Loucy (cell line): ENCODE results near the gene TUBA8.

Experiments
- H2AFZ ChIP-seq: fragments of 200-600 bp; sonication (generic); 2 replicates; pipeline ENCODE4 v1.6.0; 2016; ENCODE audit warnings: antibody characterized with exemption, mild to moderate bottlenecking, low read length, moderate library complexity
- H3F3A ChIP-seq: fragments of 200-600 bp; 2 replicates; pipeline ENCODE4 v1.6.0; 2016; ENCODE audit warnings: antibody characterized with exemption, low read depth, mild to moderate bottlenecking
- H3K27me3 ChIP-seq: fragments of 200-600 bp; sonication (generic); 2 replicates; pipeline ENCODE4 v1.6.1; 2014; ENCODE audit warnings: low read length, mild to moderate bottlenecking; ENCODE audit not compliant: insufficient read depth, poor library complexity, severe bottlenecking
- H3K36me3 ChIP-seq: fragments of 200-600 bp; sonication (generic); 2 replicates; pipeline ENCODE4 v1.6.1; 2016; ENCODE audit warnings: low read length; ENCODE audit not compliant: insufficient read depth
- H3K4me1 ChIP-seq: fragments of 200-600 bp; sonication (generic); 2 replicates; pipeline ENCODE4 v1.5.1; 2014; ENCODE audit warnings: low read length, mild to moderate bottlenecking; ENCODE audit not compliant: insufficient read depth, poor library complexity, severe bottlenecking
- H3K4me2 ChIP-seq: fragments of 200-600 bp; sonication (generic); 2 replicates; pipeline ENCODE4 v1.6.0; 2014; ENCODE audit warnings: antibody characterized with exemption, low read length, low read depth, mild to moderate bottlenecking; ENCODE audit not compliant: poor library complexity, severe bottlenecking
- H3K4me3 ChIP-seq: fragments of 200-600 bp; sonication (generic); 2 replicates; pipeline ENCODE4 v1.5.1; 2014; ENCODE audit warnings: low read length, mild to moderate bottlenecking, mixed read lengths; ENCODE audit not compliant: poor library complexity, severe bottlenecking
- H3K79me2 ChIP-seq: fragments of 200-600 bp; sonication (generic); 2 replicates; pipeline ENCODE4 v1.6.1; 2014; ENCODE audit warnings: low read length; ENCODE audit not compliant: insufficient read depth
- H3K9ac ChIP-seq: fragments of 200-600 bp; sonication (generic); 2 replicates; pipeline ENCODE4 v1.6.0; 2014; ENCODE audit warnings: mild to moderate bottlenecking, low read depth, low read length, moderate library complexity; ENCODE audit not compliant: poor library complexity, severe bottlenecking
- H3K9me2 ChIP-seq: fragments of 200-600 bp; sonication (generic); replicated peaks from 2 replicates; pipeline ENCODE4 v1.6.1; 2016; ENCODE audit warnings: low read depth, low read length, mixed read lengths
- H3K9me3 ChIP-seq: fragments of 200-600 bp; sonication (generic); 2 replicates; pipeline ENCODE4 v1.6.1; 2014; ENCODE audit warnings: mild to moderate bottlenecking, antibody characterized with exemption, low read length, low read depth; ENCODE audit not compliant: insufficient read depth
- H4K20me1 ChIP-seq: fragments of 200-600 bp; sonication (generic); 2 replicates; pipeline ENCODE4 v1.6.0; 2014; ENCODE audit warnings: antibody characterized with exemption, low read length, mild to moderate bottlenecking; ENCODE audit not compliant: insufficient read depth, poor library complexity, severe bottlenecking
- EZH2phosphoT487 ChIP-seq: fragments of 200-600 bp; IDR thresholded peaks from 2 replicates; pipeline ENCODE4 v1.6.1; 2018; ENCODE audit warnings: antibody characterized with exemption, mild to moderate bottlenecking, moderate library complexity, borderline replicate concordance
- TF ChIP-seq, protein P1 (sequence below): fragments of 200-600 bp; sonication (generic); conservative IDR thresholded peaks from 2 replicates; pipeline ENCODE4 v1.5.1; 2014; ENCODE audit warnings: mild to moderate bottlenecking, antibody characterized with exemption, low read length

TUBA8 gene

DNA sequence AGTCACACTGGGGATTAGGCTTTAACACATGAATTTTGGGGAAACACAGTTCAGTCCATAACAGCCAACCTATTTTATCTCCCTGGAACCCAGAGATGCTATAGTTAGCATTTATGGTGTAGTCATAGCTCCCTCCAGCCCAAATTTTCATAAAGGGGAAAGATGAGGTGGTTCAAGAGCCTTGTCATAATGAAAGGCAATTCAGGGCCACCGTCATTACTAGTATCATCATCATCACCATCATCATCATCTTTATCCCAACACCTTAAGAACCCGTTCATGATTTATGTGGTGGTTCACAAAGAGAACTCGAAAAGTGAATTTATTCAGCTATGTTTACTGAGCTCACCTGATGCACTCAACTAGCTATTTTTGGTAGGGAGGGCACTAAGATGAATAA, 2.4 kb upstream of the TUBA8 start:
- H3K4me3 ChIP-seq: no peak overlapping the region
- no peak for TF ChIP-seq EZH2phosphoT487
- TF ChIP-seq, protein P1, sequence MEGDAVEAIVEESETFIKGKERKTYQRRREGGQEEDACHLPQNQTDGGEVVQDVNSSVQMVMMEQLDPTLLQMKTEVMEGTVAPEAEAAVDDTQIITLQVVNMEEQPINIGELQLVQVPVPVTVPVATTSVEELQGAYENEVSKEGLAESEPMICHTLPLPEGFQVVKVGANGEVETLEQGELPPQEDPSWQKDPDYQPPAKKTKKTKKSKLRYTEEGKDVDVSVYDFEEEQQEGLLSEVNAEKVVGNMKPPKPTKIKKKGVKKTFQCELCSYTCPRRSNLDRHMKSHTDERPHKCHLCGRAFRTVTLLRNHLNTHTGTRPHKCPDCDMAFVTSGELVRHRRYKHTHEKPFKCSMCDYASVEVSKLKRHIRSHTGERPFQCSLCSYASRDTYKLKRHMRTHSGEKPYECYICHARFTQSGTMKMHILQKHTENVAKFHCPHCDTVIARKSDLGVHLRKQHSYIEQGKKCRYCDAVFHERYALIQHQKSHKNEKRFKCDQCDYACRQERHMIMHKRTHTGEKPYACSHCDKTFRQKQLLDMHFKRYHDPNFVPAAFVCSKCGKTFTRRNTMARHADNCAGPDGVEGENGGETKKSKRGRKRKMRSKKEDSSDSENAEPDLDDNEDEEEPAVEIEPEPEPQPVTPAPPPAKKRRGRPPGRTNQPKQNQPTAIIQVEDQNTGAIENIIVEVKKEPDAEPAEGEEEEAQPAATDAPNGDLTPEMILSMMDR: no peak
- peaks cover 3% of the 10 kb centered on the region; the same call in 1 of the 2 replicates for H3F3A ChIP-seq
- peaks cover 25% of the 10 kb centered on the region for H3K79me2 ChIP-seq
- H3K9ac ChIP-seq: no peak overlapping the region
- H3K4me2 ChIP-seq: no peak overlapping the region
- no peak overlapping the region for H2AFZ ChIP-seq
- no peaks in the 10 kb centered on the region for H3K36me3 ChIP-seq
- no peaks in the 10 kb centered on the region for H3K27me3 ChIP-seq
- no peaks in the 10 kb centered on the region for H3K9me2 ChIP-seq
- H3K9me3 ChIP-seq: no peaks in the 10 kb centered on the region
- H4K20me1 ChIP-seq: no peaks in the 10 kb centered on the region
- H3K4me1 ChIP-seq: peaks cover 37% of the 10 kb centered on the region

DNA sequence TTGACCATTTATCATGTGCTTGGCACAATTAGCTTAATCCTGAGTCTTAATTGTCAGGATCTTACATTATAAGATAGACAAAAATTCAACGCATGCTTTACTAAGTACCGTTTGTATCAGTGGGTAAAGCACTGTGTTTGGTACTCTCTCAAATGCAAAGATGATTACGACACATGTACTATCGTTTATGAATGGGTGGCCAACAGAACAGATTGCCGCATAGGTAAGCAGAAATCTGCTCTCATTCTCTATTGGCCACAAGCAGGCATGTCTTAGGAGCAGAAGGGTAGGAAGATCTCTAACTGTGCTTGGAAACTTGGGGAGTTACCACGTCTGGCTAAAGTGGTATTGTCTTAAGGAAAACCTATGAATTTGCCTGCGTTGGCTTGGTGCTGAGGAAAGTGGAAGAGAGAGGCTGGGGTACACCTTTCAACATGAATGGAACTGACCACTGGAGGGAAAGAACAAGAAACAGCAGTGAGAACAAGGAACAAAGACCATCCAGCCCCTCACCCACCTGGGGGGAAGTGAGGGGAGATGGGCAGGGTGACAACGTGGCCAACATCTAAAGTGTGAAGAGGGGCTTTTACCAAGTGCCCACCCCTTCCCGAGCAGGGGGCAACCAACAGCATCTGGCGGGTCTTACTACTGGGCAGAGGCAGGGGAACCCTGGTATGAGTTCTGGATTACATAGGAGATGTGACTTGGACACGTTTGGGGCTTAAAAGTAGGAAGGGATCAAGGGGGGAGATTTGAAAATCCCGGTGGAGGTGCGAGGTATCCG, 1.0 kb upstream of the TUBA8 start:
- Histone ChIP-seq H3K27me3 (no peaks in the 10 kb centered on the region), H3K9me3 (no peaks in the 10 kb centered on the region), H2AFZ (peak overlapping the region; percentile 83; the same call in 1 of the 2 replicates), H4K20me1 (no peaks in the 10 kb centered on the region), H3K4me3 (peak overlapping the region; percentile 79), H3F3A (peaks cover 9% of the 10 kb centered on the region), H3K79me2 (peaks cover 26% of the 10 kb centered on the region), H3K9me2 (no peaks in the 10 kb centered on the region), H3K36me3 (no peaks in the 10 kb centered on the region), H3K4me1 (peaks cover 44% of the 10 kb centered on the region), H3K9ac (peak overlapping the region; percentile 83), H3K4me2 (peak overlapping the region; percentile 87)
- no peak for TF ChIP-seq EZH2phosphoT487
- TF ChIP-seq, protein P1: no peak

DNA sequence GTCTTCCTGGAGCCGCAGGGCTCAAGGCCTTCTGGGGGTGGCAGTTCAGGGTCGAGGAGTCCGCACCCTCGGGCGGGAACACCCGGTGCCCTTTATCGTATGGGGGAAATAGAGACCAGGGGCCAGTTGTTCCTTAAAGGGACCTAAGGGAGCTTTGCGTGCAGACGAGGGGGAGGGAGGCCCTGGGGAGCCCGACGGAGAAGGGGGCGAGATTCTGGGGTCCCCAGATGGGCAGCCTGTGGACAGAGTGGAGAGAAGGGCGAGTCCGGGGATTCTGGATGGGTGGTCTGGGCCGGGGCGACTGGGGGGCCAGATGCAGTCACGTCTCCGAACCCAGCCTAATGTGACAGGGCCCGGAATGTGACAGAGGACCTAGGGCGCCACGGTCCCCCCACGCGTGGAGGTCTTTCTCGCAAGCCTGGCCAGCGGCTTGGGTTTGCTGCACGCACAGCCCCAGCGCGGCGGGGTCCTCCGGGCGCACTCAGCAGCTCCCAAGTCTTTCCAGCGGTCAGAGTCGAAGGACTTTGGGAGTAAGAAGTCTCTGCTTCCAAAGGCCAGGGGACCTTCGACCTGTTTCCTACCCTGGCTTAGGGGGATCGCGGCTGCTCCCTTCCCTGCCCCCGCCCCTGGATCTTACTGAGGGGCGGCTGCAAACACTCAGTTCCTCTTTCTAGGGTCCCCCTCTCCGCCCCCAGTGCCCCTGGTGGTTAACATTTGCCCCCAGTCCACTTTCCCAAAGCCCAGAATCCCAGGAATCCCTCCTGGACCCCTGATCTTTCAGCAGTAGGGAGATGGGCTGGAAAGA, 547 bp downstream of the TUBA8 start:
- Histone ChIP-seq H4K20me1 (no peaks in the 10 kb centered on the region), H3K9ac (peak overlapping the region; percentile 83), H3K4me2 (peak overlapping the region; percentile 87), H3K36me3 (no peaks in the 10 kb centered on the region), H3K27me3 (no peaks in the 10 kb centered on the region), H3K79me2 (peaks cover 39% of the 10 kb centered on the region), H3F3A (peaks cover 16% of the 10 kb centered on the region), H3K4me1 (peaks cover 57% of the 10 kb centered on the region), H3K4me3 (peak overlapping the region; percentile 79), H3K9me2 (no peaks in the 10 kb centered on the region), H3K9me3 (no peaks in the 10 kb centered on the region), H2AFZ (peak overlapping the region; percentile 83)
- no peak for TF ChIP-seq EZH2phosphoT487
- TF ChIP-seq, protein P1: no peak
